Lung microvascular endothelial cell (primary cell): ENCODE data around the gene UNC13A. TPM values are rescaled to one million over a fixed set of nuclear protein-coding genes. Genes with fewer than 3 reads are reported as not detected.

ENCODE experiments used
- DNase-seq, 2 donors: peaks; one replicate each; pipeline versions ENCODE4 v3.0.0 to v3.0.0-alpha.2; 2010; ENCODE audit warnings: low read depth in 2 of 2
- total RNA-seq: library from RNA; depleted of rRNA; stranded (reverse); fragments of >200 nt; gene quantifications from 2 replicates; pipeline ENCODE4 v1.2.1, GENCODE V29; 2014

UNC13A gene
- under 0.01 TPM in 2 replicates for total RNA-seq

GRCh38 chr19:17687857-17688784 is at the start of gene UNC13A:
UNC13A (minus strand) TSS chr19:17688354; CDS start chr19:17688199, 155 bp downstream.
- DNase-seq = peak; percentile 41 to 58

GRCh38 chr19:17737690-17738153 is 49.6 kb upstream of the UNC13A start:
- no peak for DNase-seq

GRCh38 chr19:17735410-17735809 is 47.3 kb upstream of the UNC13A start:
- DNase-seq = no peak

- no peak for DNase-seq
These were observed 46.0 kb upstream of the UNC13A start for GRCh38 chr19:17734146-17734545.

- DNase-seq = no peak
These were observed 45.0 kb upstream of the UNC13A start for GRCh38 chr19:17733127-17733526.

GRCh38 chr19:17727843-17728242 is 39.7 kb upstream of the UNC13A start:
- no peak for DNase-seq

GRCh38 chr19:17726964-17727773 is 39.0 kb upstream of the UNC13A start:
- DNase-seq = no peak

GRCh38 chr19:17726136-17726741 is 38.1 kb upstream of the UNC13A start:
- DNase-seq = no peak

GRCh38 chr19:17725422-17726078 is 37.4 kb upstream of the UNC13A start:
- DNase-seq = no peak

- no peak for DNase-seq
These were observed 36.5 kb upstream of the UNC13A start for GRCh38 chr19:17724655-17725054.

GRCh38 chr19:17722655-17723240 is 34.6 kb upstream of the UNC13A start:
- DNase-seq = no peak

- DNase-seq = peak; percentile 65 to 87
These were observed 33.7 kb upstream of the UNC13A start for GRCh38 chr19:17721821-17722220.

- DNase-seq = no peak
These were observed 33.0 kb upstream of the UNC13A start for GRCh38 chr19:17721111-17721628.

- DNase-seq = peak; percentile 45 to 51
These were observed 32.3 kb upstream of the UNC13A start for GRCh38 chr19:17720440-17720839.

GRCh38 chr19:17719730-17720400 is 31.7 kb upstream of the UNC13A start:
- no peak for DNase-seq

GRCh38 chr19:17718947-17719711 is 31.0 kb upstream of the UNC13A start, which contains the start of gene MAP1S:
MAP1S (plus strand) TSS chr19:17719480; CDS start chr19:17719503, 23 bp downstream.
- peak; percentile 41 to 56 for DNase-seq

- DNase-seq = no peak
These were observed 30.4 kb upstream of the UNC13A start for GRCh38 chr19:17718550-17718946.

GRCh38 chr19:17716309-17716929 is 28.3 kb upstream of the UNC13A start:
- DNase-seq = no peak

- no peak for DNase-seq
These were observed 23.7 kb upstream of the UNC13A start for GRCh38 chr19:17711851-17712250.
